Peyer's patch (tissue), 4 donors: ENCODE results near the gene BMPR2.

Experiments used
- CTCF ChIP-seq, 6 experiments: fragments of 450-650 bp in 4 of 6; fragments of 200-600 bp in 2 of 6; sonication (generic) in 1 of 6; IDR thresholded peaks; one replicate each; pipeline ENCODE4 v1.5.1; 2017 to 2019; ENCODE audit warnings: antibody characterized with exemption in 6 of 6, mild to moderate bottlenecking in 3 of 6, moderate library complexity in 1 of 6
- POLR2A ChIP-seq, 2 donors: fragments of 450-650 bp; IDR thresholded peaks; one replicate each; pipeline ENCODE4 v1.5.1; 2017; ENCODE audit warnings: antibody characterized with exemption in 2 of 2, mild to moderate bottlenecking in 2 of 2, moderate library complexity in 2 of 2

GRCh38 chr2:202574541-202574940, 198.4 kb downstream of the BMPR2 start:
- TF ChIP-seq CTCF (IDR thresholded peaks at IDR 0.05) (no peak), POLR2A (IDR thresholded peaks at IDR 0.05) (no peak)
